Vagina (tissue), 2 donors: ENCODE results near the gene PCDHAC2.

Experiments
- POLR2A ChIP-seq, 2 donors: fragments of 450-650 bp; IDR thresholded peaks; one replicate each; pipeline ENCODE4 v1.6.1; 2017; ENCODE audit warnings: antibody characterized with exemption in 2 of 2, mild to moderate bottlenecking in 2 of 2, moderate library complexity in 2 of 2
- POLR2AphosphoS5 ChIP-seq, 2 donors: sonication (generic); formaldehyde crosslinking; IDR thresholded peaks; one replicate each; pipeline ENCODE4 v1.9.0; 2017; ENCODE audit warnings: antibody characterized with exemption in 2 of 2, mild to moderate bottlenecking in 2 of 2, low read depth in 1 of 2; ENCODE audit not compliant: insufficient read depth in 1 of 2
- TF ChIP-seq, protein P1 (sequence below), 3 experiments: fragments of 450-650 bp in 2 of 3; fragments of 200-600 bp in 1 of 3; sonication (generic) in 1 of 3; IDR thresholded peaks; one replicate each; pipeline ENCODE4 v1.5.1; 2017 to 2019; ENCODE audit warnings: antibody characterized with exemption in 3 of 3, mild to moderate bottlenecking in 2 of 3, moderate library complexity in 2 of 3

DNA sequence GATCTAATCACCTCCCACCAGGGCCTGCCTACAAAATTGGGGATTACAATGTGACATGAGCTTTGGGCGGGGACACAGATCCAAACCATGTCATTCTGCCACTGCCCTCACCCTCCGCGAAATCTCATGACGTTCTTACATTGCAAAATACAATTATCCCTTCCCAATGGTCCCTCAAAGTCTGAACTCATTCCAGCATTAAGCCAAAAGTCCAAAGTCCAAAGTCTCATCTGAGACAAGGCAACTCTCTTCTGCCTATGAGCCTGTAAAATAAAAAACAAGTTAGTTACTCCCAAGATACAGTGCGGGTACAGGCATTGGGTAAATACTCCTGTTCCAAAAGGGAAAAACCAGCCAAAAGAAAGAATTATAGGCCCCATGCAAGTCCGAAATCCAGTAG, 14.6 kb upstream of the PCDHAC2 start:
- no peak for TF ChIP-seq POLR2AphosphoS5 (IDR thresholded peaks at IDR 0.05; ENCODE audit: insufficient read depth in 1 of 2, low read depth in 1 of 2)
- TF ChIP-seq, protein P1, sequence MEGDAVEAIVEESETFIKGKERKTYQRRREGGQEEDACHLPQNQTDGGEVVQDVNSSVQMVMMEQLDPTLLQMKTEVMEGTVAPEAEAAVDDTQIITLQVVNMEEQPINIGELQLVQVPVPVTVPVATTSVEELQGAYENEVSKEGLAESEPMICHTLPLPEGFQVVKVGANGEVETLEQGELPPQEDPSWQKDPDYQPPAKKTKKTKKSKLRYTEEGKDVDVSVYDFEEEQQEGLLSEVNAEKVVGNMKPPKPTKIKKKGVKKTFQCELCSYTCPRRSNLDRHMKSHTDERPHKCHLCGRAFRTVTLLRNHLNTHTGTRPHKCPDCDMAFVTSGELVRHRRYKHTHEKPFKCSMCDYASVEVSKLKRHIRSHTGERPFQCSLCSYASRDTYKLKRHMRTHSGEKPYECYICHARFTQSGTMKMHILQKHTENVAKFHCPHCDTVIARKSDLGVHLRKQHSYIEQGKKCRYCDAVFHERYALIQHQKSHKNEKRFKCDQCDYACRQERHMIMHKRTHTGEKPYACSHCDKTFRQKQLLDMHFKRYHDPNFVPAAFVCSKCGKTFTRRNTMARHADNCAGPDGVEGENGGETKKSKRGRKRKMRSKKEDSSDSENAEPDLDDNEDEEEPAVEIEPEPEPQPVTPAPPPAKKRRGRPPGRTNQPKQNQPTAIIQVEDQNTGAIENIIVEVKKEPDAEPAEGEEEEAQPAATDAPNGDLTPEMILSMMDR (IDR thresholded peaks at IDR 0.05): no peak
- no peak for TF ChIP-seq POLR2A (IDR thresholded peaks at IDR 0.05)
